HCT116 (cell line): ENCODE measurements around the gene RPRM. TPM values are rescaled to one million over a fixed set of nuclear protein-coding genes. Genes with fewer than 3 reads are reported as not detected.

Experiments
- ATAC-seq: fragments of 200-7000 bp; cut with Tn5 transposase; 2 replicates; pipeline ENCODE4 v1.9.1; 2020; ENCODE audit warnings: mild to moderate bottlenecking, moderate library complexity
- BruUV-seq: library from RNA; stranded (reverse); fragments of 400-500 nt; replicated peaks from 2 replicates; lab custom pipeline; 2021; lab: Mats Ljungman, UMichigan
- CTCF ChIA-PET: fragments of 300-600 bp; sonication (Branson Sonifier 250); formaldehyde crosslinking; loops from one replicate; lab custom pipeline; 2021; ENCODE audit warnings: antibody characterized with exemption; lab: Charles Lee
- POLR2A ChIA-PET: fragments of 300-600, 350-600 bp; sonication (Branson Sonifier 250); formaldehyde crosslinking; loops from one replicate; lab custom pipeline; 2021; ENCODE audit warnings: antibody characterized with exemption; lab: Charles Lee
- RAD21 ChIA-PET, 2 experiments: fragments of 300-600 bp; sonication (Branson Sonifier 250); formaldehyde crosslinking; loops; one replicate each; lab custom pipeline; 2023; ENCODE audit warnings: low total read pairs in 2 of 2; ENCODE audit not compliant: uncharacterized antibody in 2 of 2, unreplicated experiment in 2 of 2, low non-redundant PET in 1 of 2; lab: Charles Lee
- DNase-seq: peaks from one replicate; pipeline ENCODE4 v3.0.0-alpha.2; 2010; ENCODE audit warnings: low read depth, low spot score
- H2AFZ ChIP-seq: fragments of 200-600 bp; shearing (Covaris generic), sonication (generic); 2 replicates; pipeline ENCODE4 v1.6.1; 2017; ENCODE audit warnings: low read depth, mixed run types, mixed read lengths, antibody characterized with exemption, low read length; ENCODE audit not compliant: poor library complexity, severe bottlenecking
- H3K27ac ChIP-seq: 2 replicates; pipeline ENCODE4 v1.5.1; 2012; ENCODE audit warnings: low read depth, low read length
- H3K27me3 ChIP-seq: fragments of 200-600 bp; sonication (generic); 2 replicates; pipeline ENCODE4 v1.6.1; 2016; ENCODE audit warnings: mixed run types, low read length, mixed read lengths; ENCODE audit not compliant: insufficient read depth
- H3K36me3 ChIP-seq, 2 experiments: fragments of 200-500 bp in 1 of 2; fragments of 200-600 bp in 1 of 2; sonication (Bioruptor generic) in 1 of 2; sonication (generic) in 1 of 2; 2 replicates each; pipeline versions ENCODE4 v1.5.1 to v1.6.1; 2014 to 2016; ENCODE audit warnings: low read length in 2 of 2, inconsistent platforms in 1 of 2, mixed read lengths in 1 of 2, mixed run types in 1 of 2; ENCODE audit not compliant: insufficient read depth in 2 of 2, control insufficient read depth in 1 of 2
- H3K4me1 ChIP-seq, 2 experiments: fragments of 200-600 bp in 1 of 2; sonication (generic) in 1 of 2; 2 replicates each; pipeline versions ENCODE4 v1.5.1 to v1.6.1; 2012 to 2017; ENCODE audit warnings: low read length in 2 of 2, inconsistent platforms in 1 of 2, mild to moderate bottlenecking in 1 of 2, mixed read lengths in 1 of 2, mixed run types in 1 of 2, moderate library complexity in 1 of 2; ENCODE audit not compliant: insufficient read depth in 2 of 2, control insufficient read depth in 1 of 2
- H3K4me2 ChIP-seq: fragments of 200-600 bp; sonication (generic); 2 replicates; pipeline ENCODE4 v1.6.1; 2017; ENCODE audit warnings: mixed run types, low read length, mixed read lengths
- H3K4me3 ChIP-seq, 2 experiments: fragments of 200-600 bp in 1 of 2; sonication (generic) in 1 of 2; replicated peaks in 1 of 2; 2 replicates each; pipeline ENCODE4 v1.5.1; 2011 to 2016; ENCODE audit warnings: low read length in 2 of 2, control low read depth in 1 of 2, low read depth in 1 of 2, mild to moderate bottlenecking in 1 of 2, mixed read lengths in 1 of 2, mixed run types in 1 of 2
- H3K79me2 ChIP-seq: fragments of 200-600 bp; sonication (generic); 2 replicates; pipeline ENCODE4 v1.6.1; 2017; ENCODE audit warnings: mild to moderate bottlenecking, mixed run types, low read length, moderate library complexity, mixed read lengths; ENCODE audit not compliant: insufficient read depth
- H3K9ac ChIP-seq: fragments of 200-600 bp; sonication (generic); 2 replicates; pipeline ENCODE4 v1.6.1; 2016; ENCODE audit warnings: low read length, mixed read lengths
- H3K9me2 ChIP-seq: fragments of 200-600 bp; sonication (generic), shearing (Covaris generic); 2 replicates; pipeline ENCODE4 v1.6.1; 2017; ENCODE audit warnings: mixed run types, mild to moderate bottlenecking, moderate library complexity; ENCODE audit not compliant: insufficient read depth
- H3K9me3 ChIP-seq, 2 experiments: fragments of 200-500 bp in 1 of 2; fragments of 200-600 bp in 1 of 2; sonication (Bioruptor generic) in 1 of 2; sonication (generic) in 1 of 2; 2 replicates each; pipeline ENCODE4 v1.6.1; 2014 to 2017; ENCODE audit warnings: low read length in 2 of 2, mixed read lengths in 2 of 2, inconsistent platforms in 1 of 2, low read depth in 1 of 2, mild to moderate bottlenecking in 1 of 2, mixed run types in 1 of 2, moderate library complexity in 1 of 2; ENCODE audit not compliant: control insufficient read depth in 1 of 2, insufficient read depth in 1 of 2
- H4K20me1 ChIP-seq: fragments of 200-600 bp; sonication (generic), shearing (Covaris generic); 2 replicates; pipeline ENCODE4 v1.6.1; 2017; ENCODE audit warnings: mixed run types, mild to moderate bottlenecking, moderate library complexity; ENCODE audit not compliant: insufficient read depth
- CBX3 ChIP-seq: IDR thresholded peaks from 2 replicates; pipeline ENCODE4 v1.6.1; 2012; ENCODE audit warnings: low read depth
- CEBPB ChIP-seq: IDR thresholded peaks from 2 replicates; pipeline ENCODE4 v1.6.1; 2012; ENCODE audit warnings: low read depth
- ELF1 ChIP-seq: IDR thresholded peaks from 2 replicates; pipeline ENCODE4 v1.6.1; 2012; ENCODE audit warnings: low read depth, borderline replicate concordance
- EZH2 ChIP-seq: fragments of 200-600 bp; sonication (generic); IDR thresholded peaks from 2 replicates; pipeline ENCODE4 v1.6.1; 2017; ENCODE audit warnings: antibody characterized with exemption, mixed run types
- EZH2phosphoT487 ChIP-seq: fragments of 200-600 bp; IDR thresholded peaks from 2 replicates; pipeline ENCODE4 v1.6.1; 2018; ENCODE audit warnings: antibody characterized with exemption, borderline replicate concordance
- FOSL1 ChIP-seq: IDR thresholded peaks from 2 replicates; pipeline ENCODE4 v1.6.1; 2012; ENCODE audit warnings: low read depth
- JUND ChIP-seq: IDR thresholded peaks from 2 replicates; pipeline ENCODE4 v1.6.1; 2012
- POLR2A ChIP-seq: IDR thresholded peaks from 2 replicates; pipeline ENCODE4 v1.7.0; 2011; ENCODE audit warnings: borderline replicate concordance; ENCODE audit not compliant: insufficient read depth, insufficient read length; ENCODE audit errors: extremely low read depth
- SP1 ChIP-seq: IDR thresholded peaks from 2 replicates; pipeline ENCODE4 v1.6.1; 2012; ENCODE audit warnings: low read depth
- SRF ChIP-seq: IDR thresholded peaks from 2 replicates; pipeline ENCODE4 v1.6.1; 2012; ENCODE audit warnings: low read depth
- ZFX ChIP-seq: fragments of 450-650 bp; IDR thresholded peaks from 2 replicates; pipeline ENCODE4 v1.6.1; 2017
- intact Hi-C: fragments of 100-400 bp; cut with micrococcal nuclease; formaldehyde crosslinking; loops from 2 replicates; pipeline ENCODE4 v1.10.0; 2022
- total RNA-seq: library from RNA; stranded (reverse); gene quantifications from one replicate; pipeline ENCODE4 v1.2.1, GENCODE V29; 2021; ENCODE audit not compliant: unreplicated experiment
- TF ChIP-seq, protein P1 (sequence below), 3 experiments: fragments of 200-600 bp in 1 of 3; sonication (generic) in 1 of 3; IDR thresholded peaks in 2 of 3; conservative IDR thresholded peaks in 1 of 3; 2 replicates each; pipeline ENCODE4 v1.5.1; 2012 to 2017; ENCODE audit warnings: low read depth in 2 of 3, low read length in 2 of 3, antibody characterized with exemption in 1 of 3, borderline replicate concordance in 1 of 3, control low read depth in 1 of 3, mild to moderate bottlenecking in 1 of 3, mixed read lengths in 1 of 3, mixed run types in 1 of 3, moderate library complexity in 1 of 3; ENCODE audit not compliant: insufficient read depth in 1 of 3
- TF ChIP-seq, protein P2 (sequence below): IDR thresholded peaks from 2 replicates; pipeline ENCODE4 v1.6.1; 2012
- TF ChIP-seq, protein P3 (sequence below): IDR thresholded peaks from 2 replicates; pipeline ENCODE4 v1.6.1; 2012

Gene RPRM
- total RNA-seq, 1 experiment from 2014 or later: not detected

DNA sequence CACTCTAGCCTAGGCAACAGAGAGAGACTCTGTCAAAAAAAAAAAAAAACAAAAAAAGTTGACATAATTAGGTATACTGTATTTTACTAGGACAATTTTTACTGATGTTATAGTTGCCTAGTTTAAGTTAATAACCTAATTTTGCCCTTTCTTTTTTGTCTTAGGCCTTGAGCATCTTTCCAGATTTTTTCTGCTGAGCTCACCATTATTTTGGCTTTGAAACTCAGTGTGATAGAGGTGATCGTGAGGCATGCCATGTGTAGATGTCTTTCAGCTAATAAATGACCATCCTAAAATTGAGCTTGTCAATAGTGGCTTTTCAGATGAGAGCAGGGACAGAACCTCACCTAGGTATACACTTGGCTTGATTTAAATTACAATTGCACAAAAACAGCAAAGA, 47.4 kb downstream of the RPRM start:
- DNase-seq (no peak), ATAC-seq (no peak)
- BruUV-seq: no TSS peak
- H2AFZ ChIP-seq: no peak overlapping the region
- no peaks in the 10 kb centered on the region for H3K9me2 ChIP-seq
- no peak overlapping the region for H3K9ac ChIP-seq
- ChIA-PET POLR2A (no interaction called here), RAD21 (no interaction called here), CTCF (no interaction called here)
- H3K4me2 ChIP-seq: no peak overlapping the region
- H4K20me1 ChIP-seq: no peaks in the 10 kb centered on the region
- no peak overlapping the region for H3K4me3 ChIP-seq
- intact Hi-C loops: no loop called here
- H3K27me3 ChIP-seq: no peaks in the 10 kb centered on the region
- H3K36me3 ChIP-seq: no peaks in the 10 kb centered on the region
- H3K4me1 ChIP-seq: peaks cover 6 to 10% of the 10 kb centered on the region in 2 experiments
- TF ChIP-seq SRF: no peak
- TF ChIP-seq SP1: no peak
- TF ChIP-seq EZH2phosphoT487: no peak
- no peak for TF ChIP-seq JUND
- TF ChIP-seq CBX3: no peak
- no peak for TF ChIP-seq ELF1
- TF ChIP-seq POLR2A: no peak
- TF ChIP-seq EZH2: no peak
- no peak for TF ChIP-seq ZFX
- TF ChIP-seq, protein P1, sequence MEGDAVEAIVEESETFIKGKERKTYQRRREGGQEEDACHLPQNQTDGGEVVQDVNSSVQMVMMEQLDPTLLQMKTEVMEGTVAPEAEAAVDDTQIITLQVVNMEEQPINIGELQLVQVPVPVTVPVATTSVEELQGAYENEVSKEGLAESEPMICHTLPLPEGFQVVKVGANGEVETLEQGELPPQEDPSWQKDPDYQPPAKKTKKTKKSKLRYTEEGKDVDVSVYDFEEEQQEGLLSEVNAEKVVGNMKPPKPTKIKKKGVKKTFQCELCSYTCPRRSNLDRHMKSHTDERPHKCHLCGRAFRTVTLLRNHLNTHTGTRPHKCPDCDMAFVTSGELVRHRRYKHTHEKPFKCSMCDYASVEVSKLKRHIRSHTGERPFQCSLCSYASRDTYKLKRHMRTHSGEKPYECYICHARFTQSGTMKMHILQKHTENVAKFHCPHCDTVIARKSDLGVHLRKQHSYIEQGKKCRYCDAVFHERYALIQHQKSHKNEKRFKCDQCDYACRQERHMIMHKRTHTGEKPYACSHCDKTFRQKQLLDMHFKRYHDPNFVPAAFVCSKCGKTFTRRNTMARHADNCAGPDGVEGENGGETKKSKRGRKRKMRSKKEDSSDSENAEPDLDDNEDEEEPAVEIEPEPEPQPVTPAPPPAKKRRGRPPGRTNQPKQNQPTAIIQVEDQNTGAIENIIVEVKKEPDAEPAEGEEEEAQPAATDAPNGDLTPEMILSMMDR (IDR thresholded peaks at IDR 0.05 in 2 of 3, conservative IDR thresholded peaks at IDR 0.05 in 1 of 3; ENCODE audit: borderline replicate concordance in 1 of 3, insufficient read depth in 1 of 3, low read depth in 2 of 3, low read length in 2 of 3): no peak
- no peak for TF ChIP-seq FOSL1
- TF ChIP-seq, protein P2, sequence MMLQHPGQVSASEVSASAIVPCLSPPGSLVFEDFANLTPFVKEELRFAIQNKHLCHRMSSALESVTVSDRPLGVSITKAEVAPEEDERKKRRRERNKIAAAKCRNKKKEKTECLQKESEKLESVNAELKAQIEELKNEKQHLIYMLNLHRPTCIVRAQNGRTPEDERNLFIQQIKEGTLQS: no peak
- TF ChIP-seq CEBPB: no peak
- TF ChIP-seq, protein P3, sequence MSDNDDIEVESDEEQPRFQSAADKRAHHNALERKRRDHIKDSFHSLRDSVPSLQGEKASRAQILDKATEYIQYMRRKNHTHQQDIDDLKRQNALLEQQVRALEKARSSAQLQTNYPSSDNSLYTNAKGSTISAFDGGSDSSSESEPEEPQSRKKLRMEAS: no peak
- H3K79me2 ChIP-seq: no peaks in the 10 kb centered on the region
- H3K27ac ChIP-seq: no peak overlapping the region
- H3K9me3 ChIP-seq: no peaks in the 10 kb centered on the region
